NCI-H1436 (cell line): ENCODE measurements around the gene STPG1.

Experiments used
- DNase-seq: peaks from one replicate; lab custom pipeline; 2025; lab: John Stamatoyannopoulos, UW

STPG1 gene

GRCh38 chr1:24369801-24370200 is 43.8 kb downstream of the STPG1 start:
- DNase-seq = no peak

DNA sequence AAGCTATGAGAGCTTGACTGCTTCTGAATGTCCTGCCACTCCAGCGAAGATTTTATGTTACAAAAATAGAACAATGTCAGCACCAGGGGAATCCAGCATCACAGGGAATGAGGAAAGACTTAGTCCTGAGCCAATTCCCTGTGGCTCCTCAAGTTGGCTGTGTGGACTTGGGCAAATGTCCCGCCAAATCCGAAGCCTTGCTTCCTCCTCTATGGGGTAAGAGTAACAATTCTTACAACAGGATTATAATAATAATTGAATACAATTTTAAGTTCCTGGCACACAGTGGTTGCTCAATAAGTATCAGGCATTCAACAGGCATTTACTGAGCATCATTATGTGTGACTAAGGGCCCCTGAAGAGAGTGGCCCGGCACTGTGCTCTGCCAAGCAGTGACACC is 44.4 kb downstream of the STPG1 start:
- no peak for DNase-seq

DNA sequence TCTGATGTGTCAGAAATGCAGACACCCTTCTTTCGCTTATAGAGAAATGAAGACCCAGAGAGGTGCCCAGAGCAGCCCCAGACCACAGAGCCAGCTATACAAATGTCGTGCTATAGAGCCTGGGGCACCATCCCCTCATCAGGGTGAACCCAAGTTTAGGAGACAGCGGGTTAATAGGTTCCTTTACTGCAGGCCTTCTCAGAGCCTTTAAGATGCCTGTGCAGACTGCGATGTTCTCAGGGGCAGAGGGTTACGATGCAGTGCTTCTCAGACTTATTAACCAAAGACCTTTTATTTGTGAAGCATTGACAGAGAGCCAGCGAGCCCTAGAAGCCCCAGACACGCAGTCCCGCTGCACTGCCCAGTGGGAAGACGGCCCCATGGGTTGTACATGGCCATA is 46.9 kb downstream of the STPG1 start:
- no peak for DNase-seq

DNA sequence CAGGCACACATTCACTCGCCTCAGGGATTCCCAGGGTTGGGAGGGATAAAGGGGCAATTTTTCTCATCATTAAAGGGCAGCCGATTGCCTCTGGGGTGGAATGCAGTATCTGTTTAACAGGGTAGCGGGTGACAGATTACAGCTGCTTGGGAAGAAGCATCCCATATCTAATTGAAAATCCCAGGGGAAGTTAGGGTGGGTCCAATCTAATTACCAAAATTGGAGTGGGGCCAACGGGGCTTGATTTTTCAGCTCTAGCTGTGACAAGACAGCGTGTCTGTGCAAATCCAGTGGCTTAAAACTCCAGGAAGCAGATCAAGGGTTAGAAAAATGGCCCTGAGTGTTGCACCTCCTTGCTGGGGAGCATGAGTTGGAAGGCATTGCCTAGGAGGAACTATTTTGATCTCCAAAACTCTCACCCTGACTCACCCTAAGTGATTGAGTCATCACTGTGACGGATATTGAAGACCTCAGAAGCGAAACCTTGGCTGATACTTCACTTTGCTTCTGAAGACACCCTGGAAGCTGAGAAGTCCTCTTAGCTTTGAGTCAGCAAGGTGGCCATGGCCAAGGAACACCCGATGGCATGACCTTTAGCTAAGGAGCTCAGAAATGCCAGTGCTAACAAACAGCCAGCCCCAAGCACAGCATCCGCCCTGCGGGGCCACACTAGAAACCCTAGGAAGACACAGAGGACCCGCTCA is 48.5 kb downstream of the STPG1 start:
- no peak for DNase-seq

GRCh38 chr1:24364605-24364974 is 49.0 kb downstream of the STPG1 start:
- DNase-seq = no peak

- DNase-seq = no peak
These were observed 49.6 kb downstream of the STPG1 start for GRCh38 chr1:24363994-24364393.

DNA sequence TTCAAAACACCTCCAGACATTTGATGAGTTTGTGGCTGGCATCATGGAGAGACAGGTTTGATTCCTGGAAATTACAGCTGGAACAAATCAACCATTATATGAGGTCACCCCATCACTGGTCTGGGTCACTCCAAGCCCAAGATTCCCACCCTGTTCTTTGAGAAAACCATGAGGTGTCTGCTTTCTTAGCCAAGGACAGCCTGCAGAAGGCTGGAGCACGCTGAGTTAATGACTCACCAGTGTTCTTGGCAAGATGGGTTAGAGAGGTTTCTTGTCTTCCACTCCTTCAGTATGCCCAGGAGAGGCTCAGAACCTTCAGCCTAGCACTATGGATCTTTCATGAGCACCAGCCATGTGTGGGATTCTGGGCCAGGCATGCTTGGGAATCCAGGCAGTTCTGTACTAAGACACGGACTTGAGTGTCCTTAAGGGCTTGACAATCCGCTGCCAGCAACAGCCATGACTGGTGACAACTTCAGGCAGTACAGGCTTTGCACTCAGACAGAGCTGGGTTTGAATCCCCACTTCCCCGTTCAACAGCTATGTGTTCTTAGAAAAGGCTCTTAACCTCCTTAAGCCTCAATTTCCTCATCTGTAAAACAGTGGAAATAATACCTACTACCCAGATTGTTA is 50.5 kb downstream of the STPG1 start:
- no peak for DNase-seq

DNA sequence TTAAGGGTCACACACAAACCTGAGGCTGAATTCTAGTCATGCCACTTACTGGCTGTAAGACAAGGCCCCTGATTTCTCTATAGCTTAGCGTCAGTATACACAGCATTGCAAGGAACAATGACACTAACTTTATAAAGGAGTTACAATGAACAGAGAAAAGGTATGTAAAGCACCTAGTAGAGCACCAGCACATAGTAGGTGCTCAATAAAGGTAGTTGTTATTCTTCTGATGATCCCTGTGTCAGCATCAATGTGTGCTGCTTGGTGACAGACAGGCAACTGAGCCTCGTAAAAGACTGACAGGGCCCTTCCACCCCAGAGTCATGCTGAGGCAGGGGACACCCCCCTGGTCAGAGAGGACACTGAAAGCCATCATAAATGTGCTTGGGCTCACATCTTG is 51.2 kb downstream of the STPG1 start:
- DNase-seq = no peak

DNA sequence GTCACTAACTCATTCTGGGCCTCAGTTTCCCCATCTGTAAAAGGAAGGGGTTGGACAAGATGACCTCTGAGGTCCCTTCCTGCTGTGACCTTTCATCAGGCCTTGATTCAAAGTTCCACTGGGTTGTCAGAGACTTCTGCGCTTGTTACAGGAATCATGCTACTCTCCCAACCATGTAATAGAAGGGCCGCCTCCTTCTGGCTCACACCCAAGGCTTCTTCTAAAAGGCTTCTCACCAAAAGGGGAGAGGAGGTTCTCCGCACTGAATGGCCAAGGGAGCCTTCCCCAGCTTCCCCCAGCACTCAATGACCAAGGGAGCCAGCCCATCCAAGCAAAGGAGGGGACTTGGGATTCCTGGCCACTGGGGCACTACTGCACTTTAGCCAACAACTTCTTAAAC is 51.8 kb downstream of the STPG1 start:
- DNase-seq = no peak

DNA sequence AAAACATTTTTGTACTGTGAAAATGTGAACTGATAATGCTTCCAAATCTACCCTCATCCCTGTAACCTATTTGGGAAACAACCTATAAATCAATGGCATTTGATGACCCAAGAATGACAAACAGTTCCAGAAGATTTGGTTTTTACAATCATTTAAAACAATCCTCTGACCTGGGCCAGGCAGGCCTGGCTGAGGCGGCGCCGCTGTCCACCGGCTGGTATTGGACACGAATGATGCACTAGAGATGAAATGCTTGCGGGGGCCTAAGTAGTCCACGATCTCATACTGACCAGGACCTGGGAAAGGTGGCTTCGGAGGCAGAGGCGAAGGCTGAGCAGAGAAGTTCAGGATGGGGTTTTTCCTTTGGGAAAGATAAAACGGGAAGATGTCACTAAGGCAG is 52.9 kb downstream of the STPG1 start:
- no peak for DNase-seq

GRCh38 chr1:24357038-24357437 is 56.5 kb downstream of the STPG1 start:
- DNase-seq = no peak

DNA sequence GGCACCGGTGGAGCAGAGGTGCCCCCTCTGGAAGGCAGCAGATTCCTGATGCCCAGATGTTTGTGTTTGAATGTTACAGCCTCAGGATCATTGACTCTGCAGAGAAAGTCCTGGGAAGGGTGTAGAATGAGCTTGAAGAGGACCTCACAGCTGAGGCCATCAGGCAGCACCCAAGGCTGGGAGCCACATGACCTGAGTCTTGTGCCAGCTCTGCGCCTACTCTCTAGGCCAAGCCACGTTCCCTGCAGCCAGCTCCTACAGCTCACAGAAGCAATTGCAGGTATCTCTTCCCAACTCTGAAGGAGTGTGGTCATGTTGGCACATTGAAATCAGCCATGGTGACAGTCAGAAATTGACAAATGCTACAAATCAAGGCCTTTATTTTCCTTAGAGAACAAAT is 58.1 kb downstream of the STPG1 start:
- DNase-seq = no peak

- DNase-seq = no peak
These were observed 60.2 kb downstream of the STPG1 start for GRCh38 chr1:24353292-24353891.

DNA sequence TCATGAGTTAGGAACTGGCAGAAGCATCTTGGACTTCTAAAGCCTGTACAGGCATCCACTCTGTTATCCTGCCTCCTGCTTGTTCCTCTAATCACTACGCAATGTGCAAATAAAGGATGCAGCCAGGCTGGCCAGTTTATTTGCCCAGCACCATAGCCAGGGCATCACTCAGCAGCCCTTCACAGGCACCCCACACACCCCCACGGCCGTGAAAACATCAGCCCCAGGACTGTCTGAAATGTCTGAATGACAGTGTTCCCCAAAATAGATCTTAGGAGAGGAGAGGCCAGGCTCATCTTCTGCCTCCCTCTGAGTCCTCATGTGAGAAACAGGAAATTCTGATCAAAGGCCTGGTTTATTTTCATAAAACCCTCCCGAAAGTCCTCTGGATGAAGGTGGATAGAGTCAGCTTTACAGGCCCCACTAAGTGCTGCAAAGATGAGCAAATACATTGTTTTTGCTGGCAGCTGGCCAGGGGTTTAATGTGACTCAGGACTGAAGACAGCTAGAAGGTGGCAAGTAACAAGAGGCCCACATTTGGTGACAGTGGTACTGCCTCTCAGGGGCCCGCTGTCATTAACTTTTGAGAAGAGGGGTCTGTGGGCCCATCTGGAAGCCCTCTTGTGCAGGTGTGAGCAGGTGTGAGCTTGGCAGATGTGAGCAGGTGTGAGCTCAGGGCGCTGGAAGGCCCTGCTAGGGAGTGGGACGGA is 61.5 kb downstream of the STPG1 start:
- no peak for DNase-seq

- DNase-seq = no peak
These were observed 62.3 kb downstream of the STPG1 start for GRCh38 chr1:24351247-24351646.

DNA sequence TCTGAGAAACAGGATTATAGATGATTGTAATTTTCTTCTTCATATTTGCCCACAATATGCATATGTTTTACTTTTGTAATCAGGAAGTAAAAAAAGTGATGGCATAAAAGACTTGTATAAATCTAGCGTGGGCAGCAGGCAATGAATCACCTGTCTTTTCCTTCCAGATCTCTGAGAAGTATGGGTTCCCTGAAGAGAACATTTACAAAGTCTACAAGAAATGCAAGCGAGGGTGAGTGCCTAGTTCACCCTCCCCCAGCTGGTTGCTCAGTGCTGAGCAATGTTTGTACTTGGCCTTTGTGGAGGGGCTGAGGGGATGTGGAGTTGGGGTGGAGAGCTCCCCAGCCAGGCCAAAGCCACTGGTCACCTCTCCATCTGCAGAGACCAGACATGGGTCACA is 63.7 kb downstream of the STPG1 start:
- DNase-seq = no peak

DNA sequence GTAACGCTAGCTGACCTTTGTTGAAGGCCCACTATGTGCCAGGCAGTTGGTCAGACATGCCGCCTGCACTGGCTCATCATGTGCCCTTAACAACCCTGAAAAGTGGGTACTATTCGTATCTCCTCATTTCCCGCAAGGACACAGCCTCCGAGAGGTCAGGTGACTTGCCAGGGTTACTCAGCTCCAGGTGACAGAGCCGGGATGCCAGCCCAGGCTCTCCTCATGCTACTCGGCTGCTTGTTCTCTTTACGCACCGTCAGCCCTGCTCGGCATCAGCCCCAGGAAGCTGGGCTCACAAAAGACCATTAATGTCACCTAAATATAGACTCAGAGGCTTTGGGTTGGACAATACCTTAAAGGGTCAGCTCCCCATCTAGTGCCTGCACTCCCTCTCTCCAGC is 65.4 kb downstream of the STPG1 start:
- no peak for DNase-seq

- no peak for DNase-seq
These were observed 66.2 kb downstream of the STPG1 start for GRCh38 chr1:24347159-24347934.

GRCh38 chr1:24345334-24345733 is 68.2 kb downstream of the STPG1 start:
- no peak for DNase-seq

GRCh38 chr1:24344090-24344742 is 69.4 kb downstream of the STPG1 start:
- DNase-seq = no peak

DNA sequence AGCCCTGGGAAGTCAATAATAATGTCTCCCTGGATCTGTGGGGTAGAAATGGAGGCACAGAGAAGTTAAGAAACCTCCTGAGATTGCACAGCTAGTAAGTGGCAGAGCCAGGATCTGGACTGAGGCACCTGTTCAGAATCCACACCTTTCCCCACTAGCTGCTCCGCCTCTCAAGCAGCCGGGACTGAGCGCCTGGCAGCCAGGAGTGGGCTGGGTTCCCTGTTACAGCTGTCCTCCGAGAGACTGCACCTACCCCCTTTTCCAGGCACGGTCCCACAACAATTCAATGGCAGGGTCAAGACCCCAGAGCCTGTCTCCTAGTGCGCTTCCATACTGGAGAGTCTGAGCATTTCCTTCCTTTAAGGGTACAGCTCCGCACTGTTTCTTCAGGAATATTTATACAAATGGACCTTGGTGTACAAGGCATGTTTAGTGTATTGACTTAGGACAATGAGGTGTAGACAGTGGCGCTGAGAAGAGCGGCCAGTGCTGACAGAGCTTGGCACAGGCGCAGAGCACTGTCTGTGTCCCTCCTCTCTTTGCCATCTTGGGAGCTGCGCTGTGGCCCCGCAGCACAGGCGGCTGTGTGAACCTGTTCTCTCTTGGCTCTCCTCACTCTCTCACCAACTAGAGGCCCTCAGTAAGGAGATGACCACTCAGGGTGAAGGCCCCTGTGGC is 70.0 kb downstream of the STPG1 start:
- DNase-seq = no peak
